Measurements from ENCODE around the gene HPCAL4.
A peak's percentile ranks its signal among the peaks of the same experiment; 100 is the strongest.

HPCAL4 gene

DNA sequence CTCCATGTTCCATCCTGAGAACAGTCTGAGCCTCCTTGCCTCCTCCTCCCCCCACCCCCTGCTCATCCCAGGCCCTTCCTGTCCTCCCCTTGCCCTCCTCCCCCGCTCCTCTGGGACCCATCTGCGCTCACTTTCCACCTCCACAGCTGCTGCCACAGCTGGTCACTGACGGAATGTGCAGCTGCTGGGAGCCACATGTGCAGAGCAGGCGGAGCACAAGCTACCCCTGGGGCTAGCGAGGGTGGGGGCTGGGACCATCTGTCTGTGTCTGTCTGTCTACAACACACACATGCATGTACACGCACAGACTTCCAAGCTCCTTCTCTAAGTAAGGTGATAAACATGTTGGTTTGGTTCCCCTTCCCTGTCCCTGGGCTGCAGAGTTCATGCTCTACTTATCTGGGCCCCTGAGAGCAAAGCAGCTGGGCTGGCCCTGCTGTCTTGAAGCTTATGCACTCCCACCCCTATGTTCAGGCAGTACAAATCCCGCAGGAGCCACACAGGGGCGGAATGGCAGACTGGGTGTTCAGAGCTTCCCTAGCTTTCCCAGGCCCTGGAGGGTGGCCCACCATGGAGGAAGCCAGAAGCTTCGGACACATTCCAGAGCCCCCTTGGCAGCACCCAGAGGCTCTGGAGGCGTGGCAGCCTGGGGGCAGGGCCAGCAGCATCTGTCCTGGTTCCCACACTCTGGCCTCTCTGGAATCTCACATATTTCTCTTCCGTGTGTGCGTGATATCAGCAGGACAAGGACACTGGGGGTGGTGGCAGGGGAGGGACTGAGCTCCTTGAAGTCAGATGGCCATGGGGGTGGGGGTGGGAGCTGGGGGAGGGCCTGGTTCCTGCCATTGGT, 44.8 kb downstream of the HPCAL4 start:
- DNase-seq, result no peak

DNA sequence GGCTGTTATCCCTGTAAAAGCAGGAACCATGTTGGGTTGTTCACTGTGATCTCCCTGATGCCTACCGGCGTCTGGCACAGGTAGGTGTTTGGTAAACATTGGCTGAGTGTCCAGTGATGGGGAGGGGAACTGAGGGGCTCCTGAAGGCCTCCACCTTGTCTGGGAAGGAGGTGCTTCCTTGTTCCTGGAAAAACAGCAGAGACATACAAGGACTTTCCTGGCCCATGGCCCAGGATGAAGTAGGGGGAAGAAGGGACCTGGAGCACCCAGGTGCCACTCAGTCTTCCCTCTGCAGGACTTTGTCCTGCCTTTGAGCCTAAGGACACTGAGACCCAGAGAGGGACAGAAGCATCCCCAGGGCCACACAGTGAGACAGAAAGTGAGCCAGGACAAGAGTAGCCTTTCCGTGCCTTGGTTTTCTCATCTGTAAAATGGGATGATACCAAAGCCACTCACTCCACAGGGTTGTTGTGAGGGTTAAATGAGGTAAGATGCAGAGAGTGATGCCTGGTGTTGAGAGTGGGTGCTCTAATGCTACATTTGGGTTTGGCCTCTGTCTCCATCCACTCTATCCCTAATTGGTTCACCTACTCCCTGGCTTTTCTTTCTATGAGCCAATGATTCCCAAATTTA, 45.7 kb downstream of the HPCAL4 start:
- DNase-seq, result no peak

DNA sequence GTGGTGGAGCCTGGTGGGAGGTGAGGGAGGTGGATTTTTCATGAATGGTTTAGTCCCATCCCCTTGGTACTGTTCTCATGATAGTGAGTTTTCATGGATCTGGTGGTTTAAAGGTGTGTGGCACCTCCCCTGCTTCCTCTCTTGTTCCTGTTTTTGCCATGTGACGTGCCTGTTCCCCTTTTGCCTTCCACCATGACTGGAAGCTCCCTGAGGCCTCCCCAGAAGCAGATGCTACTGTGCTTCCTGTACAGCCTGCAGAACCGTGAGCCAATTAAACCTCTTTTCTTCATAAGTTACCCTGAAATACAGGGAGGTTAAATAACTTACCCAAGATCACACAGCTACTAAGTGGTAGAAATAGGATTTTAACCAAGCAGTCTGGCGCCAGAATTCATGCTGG, 47.5 kb downstream of the HPCAL4 start:
- DNase-seq, result peak; percentile 8

DNA sequence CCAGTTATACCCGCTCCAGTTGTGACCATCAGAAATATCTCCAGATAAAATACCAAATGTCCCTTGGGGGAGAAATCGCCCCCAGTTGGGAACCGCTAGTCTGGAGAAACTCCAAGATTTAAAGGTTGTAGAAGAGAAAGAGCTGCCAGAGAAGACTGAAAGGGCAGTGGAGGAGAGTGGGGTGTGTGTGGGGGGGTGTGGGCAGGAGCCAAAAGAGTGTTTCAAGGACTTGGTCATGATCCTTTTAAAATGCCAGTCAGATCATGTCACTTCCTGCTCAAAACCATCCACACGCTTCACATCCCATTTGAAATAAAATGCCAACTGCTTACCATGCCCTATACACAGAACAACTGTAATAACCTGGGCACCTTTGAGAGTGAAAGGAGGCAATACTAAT, 48.4 kb downstream of the HPCAL4 start:
- no peak for DNase-seq

DNA sequence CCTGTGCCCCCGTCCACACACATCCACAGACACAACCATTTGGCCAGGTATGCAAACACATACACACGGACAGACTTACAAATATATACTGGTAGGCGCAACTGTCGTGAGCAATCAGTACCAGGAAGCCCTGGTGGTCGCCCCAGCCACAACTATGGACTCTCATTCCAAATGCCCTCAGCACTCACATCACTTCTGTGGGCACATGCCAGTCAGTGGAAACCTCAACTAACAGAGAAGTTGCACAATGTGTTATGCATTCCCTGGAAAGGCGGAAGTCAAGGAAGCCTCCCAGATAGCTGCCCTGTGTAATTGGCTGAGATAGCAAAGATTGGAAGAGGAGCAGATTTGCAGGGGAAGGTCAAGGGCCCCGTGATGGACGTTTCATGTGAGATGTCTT, 50.4 kb downstream of the HPCAL4 start:
- no peak for DNase-seq

DNA sequence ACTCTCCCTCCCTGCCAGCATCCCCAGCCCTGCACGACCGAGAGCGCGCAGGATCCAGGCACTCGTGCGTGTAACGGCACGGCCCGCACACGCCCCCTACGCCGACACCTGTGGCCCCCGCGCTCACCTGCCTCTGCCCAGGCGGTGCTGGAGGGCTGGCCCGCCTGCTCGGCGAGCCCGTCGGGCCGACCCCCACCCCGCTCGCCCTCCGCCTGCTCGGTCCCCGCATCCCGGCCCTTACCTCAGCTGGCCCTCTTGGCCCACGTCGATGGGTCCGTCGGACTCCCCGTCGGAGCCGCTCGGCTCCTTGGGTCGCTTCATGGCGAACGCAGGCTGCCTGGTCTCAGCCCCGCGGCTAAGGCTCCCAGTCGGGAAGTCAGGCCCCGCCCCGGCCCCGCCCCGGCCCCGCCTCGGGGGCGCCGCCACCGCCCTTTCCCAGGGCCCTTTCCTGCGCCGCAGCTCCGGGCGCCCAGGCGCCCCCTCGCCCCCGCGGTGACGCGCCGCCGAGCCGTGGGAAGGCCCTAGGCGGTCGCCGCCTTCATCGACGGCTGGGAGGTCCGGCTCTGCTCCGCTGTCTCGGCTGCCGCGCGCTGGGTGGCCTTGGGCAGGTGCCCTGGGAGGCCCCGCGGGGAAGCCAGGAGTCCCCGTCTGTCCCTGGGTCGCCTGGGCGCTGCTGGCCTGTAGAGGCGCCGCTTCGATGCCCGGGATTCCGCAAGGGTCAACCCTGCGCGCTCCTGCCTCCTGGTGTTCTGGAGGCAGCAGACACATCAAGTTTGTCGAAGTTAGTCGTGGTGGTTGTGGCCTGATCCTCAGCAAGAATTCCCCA, 51.7 kb downstream of the HPCAL4 start, which contains the start of gene HEYL:
TSS of gene HEYL (minus strand) at position 339 of the 826 bp plus-strand sequence. CDS start at position 321, 18 bp downstream.
- peak; percentile 92 for DNase-seq

DNA sequence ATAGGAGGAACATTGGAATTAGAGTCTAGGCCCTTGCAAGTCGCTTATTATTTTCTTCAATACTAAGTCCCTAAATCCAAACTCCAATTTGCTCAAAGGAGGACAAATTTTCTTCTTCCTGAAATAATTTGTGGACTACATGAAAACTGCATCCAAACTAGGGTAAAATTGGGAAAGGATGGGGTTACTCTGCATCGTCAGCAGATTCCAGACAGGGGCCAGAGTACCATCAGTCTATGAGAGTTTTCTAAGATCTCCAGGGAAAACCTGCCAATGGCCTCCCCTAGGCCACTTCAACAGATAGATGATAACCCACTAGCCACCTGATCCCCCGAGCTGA, 52.3 kb downstream of the HPCAL4 start:
- no peak for DNase-seq

DNA sequence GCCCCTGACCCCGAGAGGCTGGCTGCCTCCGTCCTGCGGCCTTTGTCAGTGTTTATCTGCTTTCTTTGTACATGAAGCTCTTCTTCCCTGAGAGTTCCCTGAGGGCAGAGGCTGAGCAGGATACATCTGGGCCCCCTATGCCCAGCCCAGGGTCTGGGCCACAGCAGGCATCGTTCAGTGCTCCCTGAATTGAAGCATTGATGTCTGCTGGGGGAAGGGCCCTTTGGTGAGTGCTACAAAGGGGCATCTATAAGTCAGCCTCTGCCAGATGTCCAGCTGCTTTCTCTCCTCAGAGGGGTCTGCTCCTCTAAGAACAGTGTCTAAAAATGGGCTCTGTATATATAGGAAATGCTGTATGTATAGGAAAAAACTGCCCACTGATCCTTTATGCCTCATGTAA, 53.9 kb downstream of the HPCAL4 start:
- no peak for DNase-seq

DNA sequence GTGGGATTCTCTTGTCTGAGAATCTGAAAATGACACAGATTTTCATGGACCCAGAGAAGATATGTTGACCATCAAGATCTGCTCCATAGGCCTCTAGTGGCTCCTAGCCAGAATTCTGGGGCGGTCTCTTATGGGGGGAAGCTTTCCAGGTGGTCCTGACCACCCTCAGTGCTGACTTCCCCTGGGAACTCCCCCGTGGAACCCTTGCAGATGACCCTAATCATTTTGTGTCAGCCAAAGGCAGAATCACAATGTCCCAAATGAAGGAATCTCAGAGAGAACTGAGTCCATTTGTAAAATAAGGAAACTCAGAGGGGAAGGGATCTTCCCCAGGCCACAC, 55.4 kb downstream of the HPCAL4 start:
- DNase-seq, result no peak

DNA sequence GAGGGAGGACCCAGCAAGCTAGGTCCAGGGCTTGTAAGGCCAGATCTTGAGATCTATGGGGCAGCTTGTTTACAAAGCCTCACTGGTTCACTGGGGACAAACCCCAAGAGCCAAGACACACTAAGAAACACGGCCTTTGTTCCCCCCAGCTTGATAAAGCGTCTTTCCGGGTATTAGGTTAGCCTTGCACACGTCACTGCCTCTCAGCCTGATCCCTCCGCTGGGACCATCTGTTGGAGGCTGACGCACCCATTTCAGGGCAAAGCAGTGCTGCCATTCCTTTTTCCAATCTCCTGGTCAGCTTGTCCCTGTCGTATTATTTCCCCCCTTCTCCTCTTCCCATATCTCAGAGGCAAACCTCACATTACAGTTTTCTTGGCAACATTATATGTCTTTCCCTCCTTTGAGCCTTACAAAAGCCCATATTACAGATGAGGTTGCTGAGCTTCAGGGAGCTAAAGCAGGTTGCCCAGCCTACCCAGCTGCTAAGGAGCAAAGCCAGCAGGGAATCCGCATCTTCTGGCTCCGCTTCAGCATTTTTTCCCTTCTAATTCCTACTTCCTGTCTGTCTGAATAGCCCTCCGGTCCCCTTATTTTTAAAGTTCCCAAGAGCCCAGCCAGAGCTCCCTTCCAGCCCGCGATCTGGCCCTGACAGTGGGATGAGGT, 55.9 kb downstream of the HPCAL4 start:
- DNase-seq, result no peak

DNA sequence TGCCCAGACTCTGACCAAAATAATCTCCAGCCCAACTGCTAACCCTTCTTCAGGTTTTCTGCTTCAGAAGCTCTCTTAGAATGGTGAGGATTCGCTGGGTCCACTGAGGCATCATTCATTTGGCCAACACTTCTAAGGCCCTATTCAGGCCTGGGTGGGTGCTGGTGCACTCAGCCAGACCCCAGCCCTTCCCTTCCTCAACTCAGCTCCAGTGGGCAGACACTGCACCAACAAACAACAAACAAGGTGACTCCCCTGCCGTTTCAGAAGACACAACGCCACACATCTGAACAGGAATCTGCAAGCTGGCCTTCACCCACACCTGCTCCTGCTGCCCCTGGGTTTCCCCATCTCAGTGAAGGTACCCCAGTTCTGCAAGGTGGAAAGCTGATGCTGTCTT, 57.8 kb downstream of the HPCAL4 start:
- no peak for DNase-seq

DNA sequence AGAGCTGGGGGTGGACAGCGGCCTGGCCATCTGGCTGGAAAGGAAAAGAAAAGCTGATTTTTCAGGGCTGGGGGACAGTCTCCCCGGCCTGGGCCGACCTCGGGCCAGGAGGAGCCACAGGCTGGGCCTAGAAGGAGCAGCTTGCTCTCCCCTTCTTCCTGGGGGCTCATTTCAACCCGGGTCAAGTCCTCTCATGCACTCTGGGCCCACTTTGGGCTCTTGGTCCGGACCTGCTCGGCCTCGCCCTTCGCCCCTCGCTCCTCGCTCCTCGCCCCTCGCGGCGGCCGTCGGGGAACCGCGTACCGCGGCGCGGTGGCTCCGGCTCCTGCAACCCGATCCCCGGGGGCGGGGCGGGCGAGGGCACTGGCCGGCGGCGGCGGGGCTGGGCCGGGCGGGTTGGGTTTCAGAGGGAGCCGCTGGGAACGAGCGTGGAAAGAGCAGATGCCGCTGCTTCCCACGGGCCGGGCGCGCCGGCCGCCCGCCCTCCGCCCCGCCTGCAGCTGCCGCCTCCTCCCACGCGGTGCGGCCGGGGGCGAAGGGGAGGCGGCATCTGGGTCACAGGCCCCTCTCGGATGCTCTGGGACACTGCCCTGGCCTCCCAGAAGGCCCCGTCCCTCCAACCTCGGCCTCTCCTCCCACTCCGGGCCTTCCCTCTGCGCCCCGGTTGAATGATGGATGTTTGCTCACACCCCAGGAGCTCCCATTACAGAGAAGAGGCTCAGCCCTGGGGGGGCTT, 58.4 kb downstream of the HPCAL4 start:
- DNase-seq, result no peak

DNA sequence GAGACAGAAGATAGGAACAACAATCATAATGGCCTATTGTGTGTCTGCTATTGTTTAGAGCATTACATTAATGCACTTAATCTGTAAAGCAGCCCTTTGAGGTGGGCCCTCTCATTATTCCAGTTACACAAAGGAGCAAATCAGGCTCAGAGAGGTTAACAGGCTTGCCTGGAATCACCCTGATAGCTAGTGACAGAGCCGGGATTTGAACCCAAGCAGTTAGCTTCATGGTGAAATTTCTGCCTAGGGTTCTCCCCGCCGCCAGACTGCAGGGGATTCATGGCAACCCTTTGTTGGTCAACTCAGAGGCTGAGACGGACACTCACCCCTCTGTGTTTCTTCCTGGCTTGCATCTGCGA, 58.9 kb downstream of the HPCAL4 start:
- no peak for DNase-seq

DNA sequence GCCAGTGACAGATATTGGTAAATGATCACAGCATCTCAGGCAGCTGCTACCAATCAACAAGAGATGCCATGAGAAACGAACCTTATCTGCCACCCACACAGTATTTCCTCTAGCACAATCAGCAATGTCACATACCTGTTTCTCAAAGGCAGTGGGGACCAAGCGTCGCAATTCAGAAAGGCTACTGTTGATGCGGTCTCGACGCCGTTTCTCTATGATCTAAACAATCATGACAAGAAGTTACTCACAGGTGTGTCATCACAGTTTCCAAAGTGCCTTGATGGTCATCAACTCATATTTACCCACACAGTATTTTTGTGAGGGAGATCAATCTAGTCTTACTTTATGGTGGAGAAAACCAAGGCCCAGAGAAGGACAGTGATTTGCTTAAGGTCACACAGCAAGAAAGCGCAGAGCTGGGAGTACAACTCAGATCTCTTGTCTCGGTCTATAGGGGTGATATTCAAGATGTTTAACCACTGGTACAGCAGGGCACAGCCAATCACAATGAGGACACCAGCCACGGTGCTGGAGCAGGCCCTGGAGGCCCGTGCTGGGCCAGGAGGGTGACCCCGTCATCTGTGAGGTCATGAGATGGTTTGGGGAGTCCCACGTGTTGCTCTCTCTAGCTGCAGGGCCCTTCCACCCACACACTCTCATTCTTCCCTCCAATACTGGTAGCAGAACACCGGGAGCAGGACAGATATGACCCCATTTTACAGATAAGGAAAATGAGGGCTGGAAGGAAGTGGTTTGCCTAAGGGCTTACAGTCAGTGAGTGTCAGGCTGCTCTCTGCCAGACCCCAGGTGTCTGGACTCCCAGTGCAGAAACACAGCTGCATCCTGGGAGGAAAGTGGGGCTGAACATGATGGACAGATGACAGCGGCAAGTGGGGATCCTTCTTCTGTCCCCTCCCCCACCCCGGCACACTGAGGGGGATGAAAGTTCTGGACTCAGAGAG, 59.6 kb downstream of the HPCAL4 start:
- DNase-seq, result no peak

DNA sequence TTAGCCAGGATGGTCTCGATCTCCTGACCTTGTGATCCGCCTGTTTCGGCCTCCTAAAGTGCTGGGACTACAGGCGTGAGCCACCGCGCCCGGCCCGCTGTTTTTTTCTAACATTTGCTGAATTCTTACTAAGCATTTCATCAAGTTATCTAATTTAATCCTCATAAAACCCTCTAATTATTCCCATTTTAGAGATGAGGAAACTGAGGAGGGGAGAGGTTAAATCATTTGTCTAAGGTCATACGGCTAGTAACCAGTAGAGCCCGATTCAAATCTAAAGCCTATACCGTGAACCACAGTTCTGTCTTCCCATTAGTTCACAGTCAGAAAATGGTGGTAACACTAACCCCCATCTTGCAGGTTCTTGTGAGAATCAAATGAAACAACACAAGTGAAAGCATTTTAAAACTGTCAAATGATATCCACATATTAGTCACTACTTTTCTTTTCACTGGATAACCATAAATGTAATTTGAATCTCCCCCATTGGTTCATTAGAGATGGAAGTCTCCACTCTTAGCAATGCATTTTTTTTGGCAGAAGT, 62.4 kb downstream of the HPCAL4 start:
- DNase-seq, result no peak

All from OCI-M1 (cell line).